GM13977 (cell line): ENCODE measurements around the gene DHX29.

Source experiments
- DNase-seq: peaks from one replicate; pipeline ENCODE4 v3.0.0; 2012; ENCODE audit warnings: low spot score
- in situ Hi-C: fragments of 300-500 bp; cut with MboI; formaldehyde crosslinking; loops from one replicate; pipeline ENCODE4 v1.12.0; 2022; ENCODE audit warnings: low sequenced_read_pairs, low pct_unique_long_range_greater_than_20kb, mixed read lengths, inconsistent platforms; ENCODE audit not compliant: unreplicated experiment
- TF ChIP-seq, protein P1 (sequence below): IDR thresholded peaks from 2 replicates; pipeline ENCODE4 v1.5.1; 2012; ENCODE audit warnings: mild to moderate bottlenecking, control low read depth; ENCODE audit not compliant: insufficient read depth; ENCODE audit errors: extremely low read depth, missing control alignments

DHX29 gene

DNA sequence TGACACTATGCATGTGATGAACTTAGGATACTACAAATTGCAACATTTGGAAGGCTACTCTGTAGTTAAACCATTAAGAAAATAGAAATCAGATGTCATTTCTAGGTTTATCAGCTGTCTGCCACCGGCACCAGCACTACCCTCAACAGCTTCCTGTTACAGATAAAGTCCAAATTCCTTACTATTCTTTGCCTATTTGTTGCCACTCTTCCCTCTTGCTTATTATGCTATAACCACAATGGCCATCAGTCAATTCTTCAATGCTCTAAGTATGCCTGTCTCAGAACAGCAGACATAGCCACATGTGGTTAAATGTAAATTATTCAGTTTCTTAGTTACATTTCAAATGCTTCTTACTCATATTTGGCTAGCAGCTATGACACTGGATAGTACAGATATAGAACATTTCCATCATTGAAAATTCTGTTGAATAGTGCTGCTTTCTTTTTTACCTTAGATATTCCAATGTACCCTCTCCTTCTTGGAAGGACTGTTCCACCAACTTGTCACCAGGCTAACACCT is 21.0 kb downstream of the DHX29 start:
- TF ChIP-seq, protein P1, sequence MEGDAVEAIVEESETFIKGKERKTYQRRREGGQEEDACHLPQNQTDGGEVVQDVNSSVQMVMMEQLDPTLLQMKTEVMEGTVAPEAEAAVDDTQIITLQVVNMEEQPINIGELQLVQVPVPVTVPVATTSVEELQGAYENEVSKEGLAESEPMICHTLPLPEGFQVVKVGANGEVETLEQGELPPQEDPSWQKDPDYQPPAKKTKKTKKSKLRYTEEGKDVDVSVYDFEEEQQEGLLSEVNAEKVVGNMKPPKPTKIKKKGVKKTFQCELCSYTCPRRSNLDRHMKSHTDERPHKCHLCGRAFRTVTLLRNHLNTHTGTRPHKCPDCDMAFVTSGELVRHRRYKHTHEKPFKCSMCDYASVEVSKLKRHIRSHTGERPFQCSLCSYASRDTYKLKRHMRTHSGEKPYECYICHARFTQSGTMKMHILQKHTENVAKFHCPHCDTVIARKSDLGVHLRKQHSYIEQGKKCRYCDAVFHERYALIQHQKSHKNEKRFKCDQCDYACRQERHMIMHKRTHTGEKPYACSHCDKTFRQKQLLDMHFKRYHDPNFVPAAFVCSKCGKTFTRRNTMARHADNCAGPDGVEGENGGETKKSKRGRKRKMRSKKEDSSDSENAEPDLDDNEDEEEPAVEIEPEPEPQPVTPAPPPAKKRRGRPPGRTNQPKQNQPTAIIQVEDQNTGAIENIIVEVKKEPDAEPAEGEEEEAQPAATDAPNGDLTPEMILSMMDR: no peak
- in situ Hi-C loops: no loop called here
- DNase-seq: no peak

DNA sequence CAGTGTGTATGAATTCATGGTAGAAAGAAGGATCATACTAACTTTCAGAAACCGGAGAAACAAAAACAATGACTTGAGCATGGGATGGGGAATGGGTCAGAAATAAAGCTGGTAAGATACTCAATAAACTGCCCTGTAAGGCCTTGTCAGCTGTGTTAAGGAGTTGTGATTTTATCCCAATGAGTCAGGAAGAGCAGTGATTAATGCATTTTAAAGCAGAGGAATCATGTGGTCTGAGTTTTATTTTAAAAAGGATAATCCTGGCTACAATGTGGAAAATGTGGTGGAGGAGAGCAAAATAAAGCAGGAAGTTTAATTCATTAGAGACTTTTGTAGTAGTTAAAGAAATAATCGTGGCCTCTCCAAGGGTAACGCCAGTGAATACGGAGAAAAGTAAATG is 28.7 kb downstream of the DHX29 start:
- in situ Hi-C loops: no loop called here
- no peak for DNase-seq
- TF ChIP-seq, protein P1: no peak

DNA sequence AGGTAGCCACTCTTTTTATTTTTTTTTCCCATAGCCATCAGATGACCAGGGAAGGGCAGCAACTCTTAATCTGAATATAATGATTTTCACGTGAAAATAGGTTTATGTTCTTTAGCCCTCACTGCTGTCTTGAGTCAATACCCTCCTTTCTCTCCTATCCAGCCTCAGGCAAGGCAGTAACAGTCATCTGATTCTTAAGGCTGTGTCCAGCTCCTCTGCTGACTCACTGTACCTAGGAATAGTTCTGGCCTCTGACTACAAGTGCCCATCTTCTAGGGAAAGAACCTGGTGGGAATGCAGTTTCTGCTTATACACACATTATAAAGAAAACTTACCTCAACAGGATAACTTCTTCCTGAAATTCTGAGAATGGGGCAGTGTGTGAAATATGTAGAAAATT is 30.7 kb downstream of the DHX29 start:
- TF ChIP-seq, protein P1: no peak
- no peak for DNase-seq
- in situ Hi-C loops: no loop called here

DNA sequence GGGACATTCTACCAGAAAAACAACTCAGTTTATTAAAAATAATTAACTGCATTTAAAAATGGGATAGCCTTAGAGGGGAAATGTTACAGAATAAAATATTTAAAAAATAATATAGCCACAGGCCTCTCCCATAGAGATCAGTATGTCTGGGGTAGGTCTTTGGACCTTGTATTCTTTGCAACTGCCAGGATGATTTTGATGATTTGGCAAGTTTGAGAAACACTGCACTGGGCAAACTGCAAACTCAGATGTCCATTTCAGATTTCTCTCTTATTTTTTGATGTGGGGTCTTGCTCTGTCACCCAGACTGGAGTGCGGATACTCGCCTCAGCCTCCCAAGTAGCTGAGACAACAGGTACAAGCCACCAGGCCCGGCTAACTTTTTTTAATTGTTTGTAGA is 49.2 kb downstream of the DHX29 start:
- TF ChIP-seq, protein P1: no peak
- in situ Hi-C loops: no loop called here
- no peak for DNase-seq

DNA sequence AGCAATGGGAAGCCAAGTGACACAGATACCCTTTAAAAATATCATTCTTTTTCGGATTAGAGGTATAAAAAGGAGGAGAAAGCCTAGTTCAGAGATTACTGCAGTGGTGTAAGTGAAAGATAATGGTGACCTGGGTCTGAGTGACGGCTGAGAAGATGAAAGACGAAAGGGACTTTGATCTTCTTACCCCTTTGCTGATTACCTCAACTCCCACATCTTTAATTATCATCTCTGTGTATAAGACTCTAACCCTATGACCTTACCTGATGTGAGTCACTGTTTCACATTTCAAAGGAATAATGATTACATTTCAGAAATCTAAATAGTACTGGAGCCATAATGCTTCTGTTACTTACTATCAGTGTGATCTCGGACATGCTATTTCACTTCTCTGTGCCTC is 52.7 kb downstream of the DHX29 start:
- TF ChIP-seq, protein P1: no peak
- no peak for DNase-seq
- in situ Hi-C loops: no loop called here

DNA sequence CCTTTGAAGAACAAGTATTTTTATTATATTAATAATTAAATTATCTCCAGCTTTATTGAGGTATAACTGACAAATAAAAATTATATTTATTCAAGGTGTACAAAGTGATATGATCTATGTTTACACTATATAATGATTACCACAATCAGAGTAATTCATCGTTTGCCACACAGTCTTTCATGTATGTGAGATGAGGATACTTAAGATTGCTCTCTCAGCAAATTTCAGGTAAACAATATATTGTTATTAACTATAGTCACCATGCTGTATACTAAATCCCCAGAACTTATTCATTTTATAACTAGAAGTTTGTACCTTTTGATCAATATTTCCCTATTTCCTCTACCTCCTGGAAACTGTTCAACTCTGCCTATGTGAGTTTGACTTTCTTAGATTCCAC is 57.4 kb downstream of the DHX29 start:
- TF ChIP-seq, protein P1: no peak
- no peak for DNase-seq
- in situ Hi-C loops: no loop called here

DNA sequence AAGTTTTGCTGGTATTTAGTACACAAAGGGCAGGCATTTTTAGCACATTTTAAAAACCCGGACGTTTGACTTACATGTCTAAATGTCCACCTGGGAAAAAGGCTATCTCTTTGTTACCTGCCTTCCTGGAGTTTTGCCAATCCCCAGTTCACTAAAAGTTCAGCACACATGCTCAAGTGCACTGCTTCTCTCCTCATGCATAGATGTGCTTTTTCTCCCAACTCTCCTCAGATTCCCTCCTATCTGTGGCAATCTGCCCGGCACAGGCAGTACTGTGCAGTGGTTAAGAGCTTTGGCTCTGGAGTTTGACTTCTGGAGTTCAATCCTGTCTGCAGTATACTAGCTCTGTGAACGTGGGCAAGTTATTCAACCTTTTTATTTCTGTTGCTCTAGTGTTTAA is 65.7 kb downstream of the DHX29 start:
- DNase-seq: no peak
- in situ Hi-C loops: no loop called here
- TF ChIP-seq, protein P1: no peak
